ENCODE data around the gene SMPD3. TPM values are rescaled to one million over a fixed set of nuclear protein-coding genes. Genes with fewer than 3 reads are reported as not detected.

SMPD3 gene
- total RNA-seq, 1 experiment from 2014 or later, result 1.4 TPM

DNA sequence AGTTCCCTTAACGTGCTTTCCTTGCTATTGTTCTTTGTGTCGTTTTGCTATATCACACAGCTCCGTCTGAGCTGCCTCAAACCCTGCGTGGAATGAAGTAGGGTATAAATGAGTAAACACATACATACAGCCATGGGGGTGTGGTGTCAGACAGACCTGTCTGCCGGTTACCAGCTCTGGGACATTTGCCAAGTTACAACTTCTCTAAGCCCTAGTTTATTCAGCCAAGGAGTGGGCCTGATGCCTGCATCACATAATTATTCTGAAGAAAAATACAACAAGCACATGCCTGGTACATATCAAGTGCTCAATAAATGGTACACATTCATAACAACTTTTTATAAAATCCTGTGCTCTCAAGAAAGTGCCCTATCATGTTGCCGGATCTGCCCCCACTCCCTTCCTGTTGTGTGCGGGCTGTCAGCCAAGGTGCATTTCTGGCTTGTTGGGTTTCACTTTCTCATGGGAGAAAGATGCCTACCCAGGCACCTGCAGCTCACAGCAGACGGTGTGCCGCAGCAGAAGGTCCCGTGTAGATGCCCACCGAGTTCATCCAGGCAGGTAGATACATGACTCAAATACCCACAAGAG is 30.5 kb downstream of the SMPD3 start:
- TF ChIP-seq NR1H2 (CRISPR knock-in tag; IDR thresholded peaks at IDR 0.05) (no peak), FOXJ3 (CRISPR knock-in tag; IDR thresholded peaks at IDR 0.05; ENCODE audit: borderline replicate concordance) (no peak), HMGA2 (CRISPR knock-in tag; IDR thresholded peaks at IDR 0.05) (no peak), TEAD1 (CRISPR knock-in tag; IDR thresholded peaks at IDR 0.05) (no peak), ZNF396 (CRISPR knock-in tag; IDR thresholded peaks at IDR 0.05; ENCODE audit: borderline replicate concordance) (no peak), ZNF423 (CRISPR knock-in tag; IDR thresholded peaks at IDR 0.05) (no peak)
- TF ChIP-seq, protein P1, sequence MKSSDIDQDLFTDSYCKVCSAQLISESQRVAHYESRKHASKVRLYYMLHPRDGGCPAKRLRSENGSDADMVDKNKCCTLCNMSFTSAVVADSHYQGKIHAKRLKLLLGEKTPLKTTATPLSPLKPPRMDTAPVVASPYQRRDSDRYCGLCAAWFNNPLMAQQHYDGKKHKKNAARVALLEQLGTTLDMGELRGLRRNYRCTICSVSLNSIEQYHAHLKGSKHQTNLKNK (CRISPR knock-in tag; IDR thresholded peaks at IDR 0.05), result no peak
- TF ChIP-seq, protein P2, sequence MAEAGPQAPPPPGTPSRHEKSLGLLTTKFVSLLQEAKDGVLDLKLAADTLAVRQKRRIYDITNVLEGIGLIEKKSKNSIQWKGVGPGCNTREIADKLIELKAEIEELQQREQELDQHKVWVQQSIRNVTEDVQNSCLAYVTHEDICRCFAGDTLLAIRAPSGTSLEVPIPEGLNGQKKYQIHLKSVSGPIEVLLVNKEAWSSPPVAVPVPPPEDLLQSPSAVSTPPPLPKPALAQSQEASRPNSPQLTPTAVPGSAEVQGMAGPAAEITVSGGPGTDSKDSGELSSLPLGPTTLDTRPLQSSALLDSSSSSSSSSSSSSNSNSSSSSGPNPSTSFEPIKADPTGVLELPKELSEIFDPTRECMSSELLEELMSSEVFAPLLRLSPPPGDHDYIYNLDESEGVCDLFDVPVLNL (CRISPR knock-in tag; IDR thresholded peaks at IDR 0.05; ENCODE audit: borderline replicate concordance, low read depth), result no peak
- TF ChIP-seq, protein P3, sequence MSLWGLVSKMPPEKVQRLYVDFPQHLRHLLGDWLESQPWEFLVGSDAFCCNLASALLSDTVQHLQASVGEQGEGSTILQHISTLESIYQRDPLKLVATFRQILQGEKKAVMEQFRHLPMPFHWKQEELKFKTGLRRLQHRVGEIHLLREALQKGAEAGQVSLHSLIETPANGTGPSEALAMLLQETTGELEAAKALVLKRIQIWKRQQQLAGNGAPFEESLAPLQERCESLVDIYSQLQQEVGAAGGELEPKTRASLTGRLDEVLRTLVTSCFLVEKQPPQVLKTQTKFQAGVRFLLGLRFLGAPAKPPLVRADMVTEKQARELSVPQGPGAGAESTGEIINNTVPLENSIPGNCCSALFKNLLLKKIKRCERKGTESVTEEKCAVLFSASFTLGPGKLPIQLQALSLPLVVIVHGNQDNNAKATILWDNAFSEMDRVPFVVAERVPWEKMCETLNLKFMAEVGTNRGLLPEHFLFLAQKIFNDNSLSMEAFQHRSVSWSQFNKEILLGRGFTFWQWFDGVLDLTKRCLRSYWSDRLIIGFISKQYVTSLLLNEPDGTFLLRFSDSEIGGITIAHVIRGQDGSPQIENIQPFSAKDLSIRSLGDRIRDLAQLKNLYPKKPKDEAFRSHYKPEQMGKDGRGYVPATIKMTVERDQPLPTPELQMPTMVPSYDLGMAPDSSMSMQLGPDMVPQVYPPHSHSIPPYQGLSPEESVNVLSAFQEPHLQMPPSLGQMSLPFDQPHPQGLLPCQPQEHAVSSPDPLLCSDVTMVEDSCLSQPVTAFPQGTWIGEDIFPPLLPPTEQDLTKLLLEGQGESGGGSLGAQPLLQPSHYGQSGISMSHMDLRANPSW (CRISPR knock-in tag; conservative IDR thresholded peaks at IDR 0.05; ENCODE audit: low read depth), result no peak
- no peaks in the 10 kb centered on the region; the same call in 1 of the 2 replicates for H3K27me3 Mint-ChIP-seq (ENCODE audit: low read depth)
- no peaks in the 10 kb centered on the region for H3K36me3 Mint-ChIP-seq
- DNase-seq (ENCODE audit: low spot score), result no peak
- ATAC-seq, result no peak
- CTCF ChIA-PET, result interaction anchor here (0.7 kb wide), 1 partner anchor 31 kb away, joined by 3 read pairs; the partner anchor contains the start of gene SMPD3
- POLR2A ChIA-PET, result interaction anchor here (0.7 kb wide), 1 partner anchor 18 kb away, joined by 3 read pairs; no protein-coding TSS in a partner anchor
- H3K4me1 Mint-ChIP-seq, result 0 out of 2 replicates have a peak, but pooled peaks cover 6% of the 10 kb centered on the region
- no peak overlapping the region for H3K4me3 Mint-ChIP-seq
- H3K9me3 Mint-ChIP-seq, result no peaks in the 10 kb centered on the region
- no peak overlapping the region for H3K27ac Mint-ChIP-seq

DNA sequence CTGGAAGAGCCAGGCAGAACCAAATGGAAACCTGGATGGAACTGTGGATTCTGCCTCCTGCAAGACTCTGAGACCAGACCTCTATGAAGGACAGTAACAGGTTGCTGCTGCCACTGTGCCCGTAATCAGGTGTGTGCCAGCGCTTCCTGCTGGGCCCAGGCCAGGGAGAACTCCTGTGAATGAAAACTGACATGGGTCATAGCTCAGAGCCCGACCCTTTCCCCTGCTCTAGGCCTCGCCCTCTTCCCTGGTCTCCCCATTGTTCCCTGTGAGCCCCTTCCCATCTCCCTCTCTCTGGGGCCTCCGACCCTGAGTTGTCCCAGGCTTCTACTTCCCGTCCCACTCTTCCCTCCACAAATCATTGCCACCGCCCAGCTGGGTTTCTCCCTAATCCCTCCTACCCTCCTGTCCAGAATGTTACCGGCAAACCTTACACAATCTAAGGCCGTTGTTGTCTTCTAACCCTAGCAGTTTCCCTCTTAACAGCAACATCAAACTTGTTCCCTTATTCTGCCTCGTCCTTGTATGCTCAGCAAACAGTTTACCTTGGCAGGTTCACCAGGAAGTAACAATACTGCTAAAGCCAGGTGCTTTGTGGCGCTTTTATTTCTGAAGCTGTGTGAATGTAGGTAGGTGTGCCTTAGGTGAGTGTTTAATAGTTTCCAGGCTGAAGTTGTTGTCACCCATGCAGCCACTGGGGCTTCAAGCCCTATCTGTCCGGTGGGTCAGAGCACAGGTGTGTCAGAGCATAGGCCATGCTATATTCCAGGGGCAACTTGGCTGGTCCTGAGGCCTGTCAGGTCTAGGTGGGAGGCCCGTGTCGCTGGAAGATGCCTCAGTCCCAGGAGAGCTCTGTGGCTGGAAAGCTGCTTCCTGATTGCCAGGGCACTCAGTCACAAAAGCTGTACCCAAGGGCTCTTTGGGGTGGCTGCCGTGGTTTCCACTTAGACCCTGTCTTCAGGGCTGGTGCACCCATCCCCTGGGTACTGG is 32.0 kb downstream of the SMPD3 start:
- POLR2A ChIA-PET, result no interaction called here
- H3K9me3 Mint-ChIP-seq, result no peaks in the 10 kb centered on the region
- H3K36me3 Mint-ChIP-seq, result no peaks in the 10 kb centered on the region
- no peaks in the 10 kb centered on the region for H3K4me1 Mint-ChIP-seq
- CTCF ChIA-PET, result interaction anchor here (0.8 to 1.7 kb wide), 3 partner anchors 19 to 105 kb away, joined by 3 to 4 read pairs (median 4); no protein-coding TSS in a partner anchor
- no peak overlapping the region for H3K4me3 Mint-ChIP-seq
- H3K27me3 Mint-ChIP-seq (ENCODE audit: low read depth), result no peaks in the 10 kb centered on the region; the same call in 1 of the 2 replicates
- DNase-seq (ENCODE audit: low spot score) (no peak), ATAC-seq (no peak; the same call in none of the 2 replicates)
- H3K27ac Mint-ChIP-seq, result no peak overlapping the region; the same call in 1 of the 2 replicates
- TF ChIP-seq ZNF416 (CRISPR knock-in tag; IDR thresholded peaks at IDR 0.05) (no peak), ESRRA (CRISPR knock-in tag; IDR thresholded peaks at IDR 0.05; ENCODE audit: borderline replicate concordance) (no peak), MXD4 (CRISPR knock-in tag; IDR thresholded peaks at IDR 0.05; ENCODE audit: borderline replicate concordance) (no peak), MYBL2 (CRISPR knock-in tag; IDR thresholded peaks at IDR 0.05) (no peak), TP53 (CRISPR knock-in tag; IDR thresholded peaks at IDR 0.05) (no peak), ETV6 (CRISPR knock-in tag; IDR thresholded peaks at IDR 0.05) (no peak), CBFB (CRISPR knock-in tag; IDR thresholded peaks at IDR 0.05; ENCODE audit: low read depth) (no peak)
- TF ChIP-seq, protein P4, sequence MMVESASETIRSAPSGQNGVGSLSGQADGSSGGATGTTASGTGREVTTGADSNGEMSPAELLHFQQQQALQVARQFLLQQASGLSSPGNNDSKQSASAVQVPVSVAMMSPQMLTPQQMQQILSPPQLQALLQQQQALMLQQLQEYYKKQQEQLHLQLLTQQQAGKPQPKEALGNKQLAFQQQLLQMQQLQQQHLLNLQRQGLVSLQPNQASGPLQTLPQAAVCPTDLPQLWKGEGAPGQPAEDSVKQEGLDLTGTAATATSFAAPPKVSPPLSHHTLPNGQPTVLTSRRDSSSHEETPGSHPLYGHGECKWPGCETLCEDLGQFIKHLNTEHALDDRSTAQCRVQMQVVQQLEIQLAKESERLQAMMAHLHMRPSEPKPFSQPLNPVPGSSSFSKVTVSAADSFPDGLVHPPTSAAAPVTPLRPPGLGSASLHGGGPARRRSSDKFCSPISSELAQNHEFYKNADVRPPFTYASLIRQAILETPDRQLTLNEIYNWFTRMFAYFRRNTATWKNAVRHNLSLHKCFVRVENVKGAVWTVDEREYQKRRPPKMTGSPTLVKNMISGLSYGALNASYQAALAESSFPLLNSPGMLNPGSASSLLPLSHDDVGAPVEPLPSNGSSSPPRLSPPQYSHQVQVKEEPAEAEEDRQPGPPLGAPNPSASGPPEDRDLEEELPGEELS (CRISPR knock-in tag; IDR thresholded peaks at IDR 0.05), result no peak
- TF ChIP-seq, protein P5, sequence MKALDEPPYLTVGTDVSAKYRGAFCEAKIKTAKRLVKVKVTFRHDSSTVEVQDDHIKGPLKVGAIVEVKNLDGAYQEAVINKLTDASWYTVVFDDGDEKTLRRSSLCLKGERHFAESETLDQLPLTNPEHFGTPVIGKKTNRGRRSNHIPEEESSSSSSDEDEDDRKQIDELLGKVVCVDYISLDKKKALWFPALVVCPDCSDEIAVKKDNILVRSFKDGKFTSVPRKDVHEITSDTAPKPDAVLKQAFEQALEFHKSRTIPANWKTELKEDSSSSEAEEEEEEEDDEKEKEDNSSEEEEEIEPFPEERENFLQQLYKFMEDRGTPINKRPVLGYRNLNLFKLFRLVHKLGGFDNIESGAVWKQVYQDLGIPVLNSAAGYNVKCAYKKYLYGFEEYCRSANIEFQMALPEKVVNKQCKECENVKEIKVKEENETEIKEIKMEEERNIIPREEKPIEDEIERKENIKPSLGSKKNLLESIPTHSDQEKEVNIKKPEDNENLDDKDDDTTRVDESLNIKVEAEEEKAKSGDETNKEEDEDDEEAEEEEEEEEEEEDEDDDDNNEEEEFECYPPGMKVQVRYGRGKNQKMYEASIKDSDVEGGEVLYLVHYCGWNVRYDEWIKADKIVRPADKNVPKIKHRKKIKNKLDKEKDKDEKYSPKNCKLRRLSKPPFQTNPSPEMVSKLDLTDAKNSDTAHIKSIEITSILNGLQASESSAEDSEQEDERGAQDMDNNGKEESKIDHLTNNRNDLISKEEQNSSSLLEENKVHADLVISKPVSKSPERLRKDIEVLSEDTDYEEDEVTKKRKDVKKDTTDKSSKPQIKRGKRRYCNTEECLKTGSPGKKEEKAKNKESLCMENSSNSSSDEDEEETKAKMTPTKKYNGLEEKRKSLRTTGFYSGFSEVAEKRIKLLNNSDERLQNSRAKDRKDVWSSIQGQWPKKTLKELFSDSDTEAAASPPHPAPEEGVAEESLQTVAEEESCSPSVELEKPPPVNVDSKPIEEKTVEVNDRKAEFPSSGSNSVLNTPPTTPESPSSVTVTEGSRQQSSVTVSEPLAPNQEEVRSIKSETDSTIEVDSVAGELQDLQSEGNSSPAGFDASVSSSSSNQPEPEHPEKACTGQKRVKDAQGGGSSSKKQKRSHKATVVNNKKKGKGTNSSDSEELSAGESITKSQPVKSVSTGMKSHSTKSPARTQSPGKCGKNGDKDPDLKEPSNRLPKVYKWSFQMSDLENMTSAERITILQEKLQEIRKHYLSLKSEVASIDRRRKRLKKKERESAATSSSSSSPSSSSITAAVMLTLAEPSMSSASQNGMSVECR (CRISPR knock-in tag; IDR thresholded peaks at IDR 0.05; ENCODE audit: borderline replicate concordance), result no peak
- TF ChIP-seq, protein P6, sequence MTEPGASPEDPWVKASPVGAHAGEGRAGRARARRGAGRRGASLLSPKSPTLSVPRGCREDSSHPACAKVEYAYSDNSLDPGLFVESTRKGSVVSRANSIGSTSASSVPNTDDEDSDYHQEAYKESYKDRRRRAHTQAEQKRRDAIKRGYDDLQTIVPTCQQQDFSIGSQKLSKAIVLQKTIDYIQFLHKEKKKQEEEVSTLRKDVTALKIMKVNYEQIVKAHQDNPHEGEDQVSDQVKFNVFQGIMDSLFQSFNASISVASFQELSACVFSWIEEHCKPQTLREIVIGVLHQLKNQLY (CRISPR knock-in tag; IDR thresholded peaks at IDR 0.05), result no peak
- TF ChIP-seq, protein P7, sequence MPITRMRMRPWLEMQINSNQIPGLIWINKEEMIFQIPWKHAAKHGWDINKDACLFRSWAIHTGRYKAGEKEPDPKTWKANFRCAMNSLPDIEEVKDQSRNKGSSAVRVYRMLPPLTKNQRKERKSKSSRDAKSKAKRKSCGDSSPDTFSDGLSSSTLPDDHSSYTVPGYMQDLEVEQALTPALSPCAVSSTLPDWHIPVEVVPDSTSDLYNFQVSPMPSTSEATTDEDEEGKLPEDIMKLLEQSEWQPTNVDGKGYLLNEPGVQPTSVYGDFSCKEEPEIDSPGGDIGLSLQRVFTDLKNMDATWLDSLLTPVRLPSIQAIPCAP (CRISPR knock-in tag; IDR thresholded peaks at IDR 0.05), result no peak

All from WTC11 (cell line).